ENCODE data around the gene WDR81.
A peak's percentile ranks its signal among the peaks of the same experiment; 100 is the strongest.

Gene WDR81

GRCh38 chr17:1709403-1709951 lies 15.0 kb upstream of the WDR81 start:
- TF ChIP-seq CTCF (IDR thresholded peaks at IDR 0.05; ENCODE audit: extremely low read depth, missing control alignments), result no peak
- DNase-seq (ENCODE audit: low spot score), result no peak

- TF ChIP-seq CTCF (IDR thresholded peaks at IDR 0.05; ENCODE audit: extremely low read depth, missing control alignments), result no peak
- peak; percentile 54 for DNase-seq (ENCODE audit: low spot score)
Observed at GRCh38 chr17:1709971-1710806, 14.3 kb upstream of the WDR81 start, which contains the start of gene TLCD2. Gene TLCD2 (minus strand): TSS chr17:1710377. CDS start chr17:1710242, 135 bp downstream.

- no peak for DNase-seq (ENCODE audit: low spot score)
- TF ChIP-seq CTCF (IDR thresholded peaks at IDR 0.05; ENCODE audit: extremely low read depth, missing control alignments), result no peak
Observed at GRCh38 chr17:1710807-1711553, 13.5 kb upstream of the WDR81 start.

- DNase-seq (ENCODE audit: low spot score), result no peak
- no peak for TF ChIP-seq CTCF (IDR thresholded peaks at IDR 0.05; ENCODE audit: extremely low read depth, missing control alignments)
Observed at GRCh38 chr17:1711804-1712203, 12.7 kb upstream of the WDR81 start.

- no peak for TF ChIP-seq CTCF (IDR thresholded peaks at IDR 0.05; ENCODE audit: extremely low read depth, missing control alignments)
- DNase-seq (ENCODE audit: low spot score), result no peak
Observed at GRCh38 chr17:1712271-1712670, 12.2 kb upstream of the WDR81 start.

- no peak for TF ChIP-seq CTCF (IDR thresholded peaks at IDR 0.05; ENCODE audit: extremely low read depth, missing control alignments)
- DNase-seq (ENCODE audit: low spot score), result no peak
Observed at GRCh38 chr17:1713160-1713877, 11.2 kb upstream of the WDR81 start.
